NCI-H2081 (cell line): ENCODE results near the gene ZNF316.

Experiments used
- DNase-seq, 2 experiments: peaks; one replicate each; lab custom pipeline; 2025; lab: John Stamatoyannopoulos, UW

ZNF316 gene

GRCh38 chr7:6691609-6692106, 54.5 kb downstream of the ZNF316 start:
- DNase-seq, result no peak

- DNase-seq, result no peak
Measured at GRCh38 chr7:6700793-6701192, 63.7 kb downstream of the ZNF316 start.

GRCh38 chr7:6701860-6702259, 64.7 kb downstream of the ZNF316 start:
- no peak for DNase-seq
